Muscle layer of duodenum (tissue), 2 donors: ENCODE results near the gene ESF1.

Source experiments
- H3K27ac ChIP-seq: one replicate; pipeline ENCODE4 v1.7.0; 2013; ENCODE audit warnings: mild to moderate bottlenecking, low read length
- H3K27me3 ChIP-seq: one replicate; pipeline ENCODE4 v1.7.0; 2013; ENCODE audit warnings: low read depth, mild to moderate bottlenecking, control low read depth, low read length
- H3K36me3 ChIP-seq, 2 donors: one replicate each; pipeline ENCODE4 v1.7.0; 2013; ENCODE audit warnings: low read length in 2 of 2, control low read depth in 1 of 2, mild to moderate bottlenecking in 1 of 2; ENCODE audit not compliant: insufficient read depth in 2 of 2, control insufficient read depth in 1 of 2
- H3K4me1 ChIP-seq, 2 donors: one replicate each; pipeline ENCODE4 v1.7.0; 2013; ENCODE audit warnings: low read length in 2 of 2, mild to moderate bottlenecking in 2 of 2, control low read depth in 1 of 2, moderate library complexity in 1 of 2; ENCODE audit not compliant: insufficient read depth in 2 of 2, control insufficient read depth in 1 of 2
- H3K4me3 ChIP-seq, 2 donors: one replicate each; pipeline ENCODE4 v1.7.0; 2013; ENCODE audit warnings: low read length in 2 of 2, low read depth in 1 of 2, mild to moderate bottlenecking in 1 of 2
- H3K9me3 ChIP-seq, 2 donors: one replicate each; pipeline ENCODE4 v1.7.0; 2013; ENCODE audit warnings: low read length in 2 of 2, control low read depth in 1 of 2, mild to moderate bottlenecking in 1 of 2; ENCODE audit not compliant: control insufficient read depth in 1 of 2
- donor health status: healthy.

Gene ESF1

GRCh38 chr20:13813910-13814309 is 29.2 kb upstream of the ESF1 start:
- H3K4me3 ChIP-seq: no peak overlapping the region
- H3K27me3 ChIP-seq: no peaks in the 10 kb centered on the region
- H3K4me1 ChIP-seq: no peaks in the 10 kb centered on the region
- H3K27ac ChIP-seq: no peak overlapping the region
- no peaks in the 10 kb centered on the region for H3K9me3 ChIP-seq
- H3K36me3 ChIP-seq: peaks cover 66 to 73% of the 10 kb centered on the region in 2 donors

GRCh38 chr20:13810446-13810845 is 25.7 kb upstream of the ESF1 start:
- Histone ChIP-seq H3K36me3 (peaks cover 42 to 68% of the 10 kb centered on the region in 2 donors), H3K4me1 (no peaks in the 10 kb centered on the region), H3K9me3 (no peaks in the 10 kb centered on the region), H3K4me3 (no peak overlapping the region), H3K27ac (no peak overlapping the region), H3K27me3 (no peaks in the 10 kb centered on the region)

- no peaks in the 10 kb centered on the region for H3K27me3 ChIP-seq
- H3K4me3 ChIP-seq: no peak overlapping the region
- no peaks in the 10 kb centered on the region for H3K4me1 ChIP-seq
- peaks cover 38 to 64% of the 10 kb centered on the region in 2 donors for H3K36me3 ChIP-seq
- no peak overlapping the region for H3K27ac ChIP-seq
- no peaks in the 10 kb centered on the region for H3K9me3 ChIP-seq
These were observed 25.1 kb upstream of the ESF1 start for GRCh38 chr20:13809855-13810254.

GRCh38 chr20:13809373-13809772 is 24.7 kb upstream of the ESF1 start:
- H3K36me3 ChIP-seq: peaks cover 34 to 64% of the 10 kb centered on the region in 2 donors

GRCh38 chr20:13800728-13801134 is 16.0 kb upstream of the ESF1 start:
- H3K27me3 ChIP-seq: no peaks in the 10 kb centered on the region
- H3K9me3 ChIP-seq: no peaks in the 10 kb centered on the region
- peaks cover 0 to 15% of the 10 kb centered on the region in 2 donors for H3K4me1 ChIP-seq
- peaks cover 41 to 66% of the 10 kb centered on the region in 2 donors for H3K36me3 ChIP-seq
- H3K4me3 ChIP-seq: no peak overlapping the region
- H3K27ac ChIP-seq: no peak overlapping the region

More at GRCh38 chr20:13809373-13809772, 24.7 kb upstream of the ESF1 start:
- H3K4me3 ChIP-seq: no peak overlapping the region
- no peaks in the 10 kb centered on the region for H3K9me3 ChIP-seq
- no peaks in the 10 kb centered on the region for H3K4me1 ChIP-seq
- H3K27me3 ChIP-seq: no peaks in the 10 kb centered on the region
- H3K27ac ChIP-seq: no peak overlapping the region

- Histone ChIP-seq H3K36me3 (peaks cover 49 to 69% of the 10 kb centered on the region in 2 donors), H3K27ac (no peak overlapping the region), H3K4me3 (no peak overlapping the region), H3K27me3 (no peaks in the 10 kb centered on the region), H3K9me3 (no peaks in the 10 kb centered on the region), H3K4me1 (peaks cover 0 to 15% of the 10 kb centered on the region in 2 donors)
These were observed 15.3 kb upstream of the ESF1 start for GRCh38 chr20:13799974-13800373.

- no peaks in the 10 kb centered on the region for H3K9me3 ChIP-seq
- no peak overlapping the region for H3K27ac ChIP-seq
- peaks cover 53 to 74% of the 10 kb centered on the region in 2 donors for H3K36me3 ChIP-seq
- peaks cover 0 to 15% of the 10 kb centered on the region in 2 donors for H3K4me1 ChIP-seq
- H3K27me3 ChIP-seq: no peaks in the 10 kb centered on the region
- no peak overlapping the region for H3K4me3 ChIP-seq
These were observed 14.3 kb upstream of the ESF1 start for GRCh38 chr20:13799040-13799439.

GRCh38 chr20:13794667-13795066 is 9.9 kb upstream of the ESF1 start:
- H3K36me3 ChIP-seq: peaks cover 66 to 89% of the 10 kb centered on the region in 2 donors
- no peaks in the 10 kb centered on the region for H3K27me3 ChIP-seq
- H3K27ac ChIP-seq: no peak overlapping the region
- H3K9me3 ChIP-seq: no peaks in the 10 kb centered on the region
- H3K4me1 ChIP-seq: peaks cover 0 to 13% of the 10 kb centered on the region in 2 donors
- H3K4me3 ChIP-seq: no peak overlapping the region

- Histone ChIP-seq H3K9me3 (no peaks in the 10 kb centered on the region), H3K36me3 (peaks cover 58 to 80% of the 10 kb centered on the region in 2 donors), H3K4me3 (no peak overlapping the region), H3K27me3 (no peaks in the 10 kb centered on the region), H3K27ac (no peak overlapping the region), H3K4me1 (peaks cover 0 to 12% of the 10 kb centered on the region in 2 donors)
These were observed 8.3 kb upstream of the ESF1 start for GRCh38 chr20:13793001-13793400.

GRCh38 chr20:13791540-13792459 is 7.1 kb upstream of the ESF1 start:
- no peak overlapping the region for H3K27ac ChIP-seq
- peaks cover 0 to 12% of the 10 kb centered on the region in 2 donors for H3K4me1 ChIP-seq
- H3K36me3 ChIP-seq: peaks cover 61 to 71% of the 10 kb centered on the region in 2 donors
- H3K9me3 ChIP-seq: no peaks in the 10 kb centered on the region
- no peak overlapping the region for H3K4me3 ChIP-seq
- no peaks in the 10 kb centered on the region for H3K27me3 ChIP-seq

- no peak overlapping the region for H3K27ac ChIP-seq
- H3K4me3 ChIP-seq: no peak overlapping the region
- H3K9me3 ChIP-seq: no peaks in the 10 kb centered on the region
- H3K27me3 ChIP-seq: no peaks in the 10 kb centered on the region
- H3K4me1 ChIP-seq: peaks cover 9 to 20% of the 10 kb centered on the region in 2 donors
- H3K36me3 ChIP-seq: peaks cover 55 to 60% of the 10 kb centered on the region in 2 donors
These were observed 6.0 kb upstream of the ESF1 start for GRCh38 chr20:13790708-13791107.
